ENCODE results near the gene SOAT2.

Gene SOAT2

GRCh38 chr12:53065470-53065869, 37.8 kb upstream of the SOAT2 start:
- DNase-seq (ENCODE audit: low read depth): no peak

GRCh38 chr12:53065975-53066931, 37.0 kb upstream of the SOAT2 start:
- DNase-seq (ENCODE audit: low read depth): peak; percentile 55

- DNase-seq (ENCODE audit: low read depth): no peak
These were observed 36.0 kb upstream of the SOAT2 start for GRCh38 chr12:53067074-53067992.

- no peak for DNase-seq (ENCODE audit: low read depth)
These were observed 35.1 kb upstream of the SOAT2 start for GRCh38 chr12:53067993-53068770.

GRCh38 chr12:53068811-53069585, 34.3 kb upstream of the SOAT2 start:
- DNase-seq (ENCODE audit: low read depth): no peak

GRCh38 chr12:53069621-53070410, 33.5 kb upstream of the SOAT2 start:
- no peak for DNase-seq (ENCODE audit: low read depth)

GRCh38 chr12:53070877-53071492, 32.3 kb upstream of the SOAT2 start:
- no peak for DNase-seq (ENCODE audit: low read depth)

GRCh38 chr12:53071591-53072551, 31.4 kb upstream of the SOAT2 start:
- no peak for DNase-seq (ENCODE audit: low read depth)

GRCh38 chr12:53073881-53074280, 29.4 kb upstream of the SOAT2 start:
- no peak for DNase-seq (ENCODE audit: low read depth)

- no peak for DNase-seq (ENCODE audit: low read depth)
These were observed 28.8 kb upstream of the SOAT2 start for GRCh38 chr12:53074283-53074998.

- no peak for DNase-seq (ENCODE audit: low read depth)
These were observed 28.3 kb upstream of the SOAT2 start for GRCh38 chr12:53074999-53075370.

- no peak for DNase-seq (ENCODE audit: low read depth)
These were observed 26.8 kb upstream of the SOAT2 start for GRCh38 chr12:53076461-53076860.

GRCh38 chr12:53077030-53077429, 26.3 kb upstream of the SOAT2 start:
- DNase-seq (ENCODE audit: low read depth): no peak

- no peak for DNase-seq (ENCODE audit: low read depth)
These were observed 24.7 kb upstream of the SOAT2 start for GRCh38 chr12:53078425-53079225.

GRCh38 chr12:53079226-53080117, 23.8 kb upstream of the SOAT2 start, which contains the start of gene SPRYD3:
TSS of gene SPRYD3 (minus strand) at chr12:53079390. CDS start at chr12:53079333, 57 bp downstream.
- DNase-seq (ENCODE audit: low read depth): peak; percentile 94

- no peak for DNase-seq (ENCODE audit: low read depth)
These were observed 20.6 kb upstream of the SOAT2 start for GRCh38 chr12:53082637-53083175.
